CD4-positive, alpha-beta T cell treated with Interleukin-6 at 100 ng/mL for 8 hours (primary cell): ENCODE results near the gene ANGEL1.

Experiments
- DNase-seq: peaks from one replicate; pipeline ENCODE4 v3.0.0-alpha.2; 2020; ENCODE audit warnings: mixed read lengths, low spot score

ANGEL1 gene

GRCh38 chr14:76763096-76764041, 49.3 kb downstream of the ANGEL1 start:
- DNase-seq, result no peak

DNA sequence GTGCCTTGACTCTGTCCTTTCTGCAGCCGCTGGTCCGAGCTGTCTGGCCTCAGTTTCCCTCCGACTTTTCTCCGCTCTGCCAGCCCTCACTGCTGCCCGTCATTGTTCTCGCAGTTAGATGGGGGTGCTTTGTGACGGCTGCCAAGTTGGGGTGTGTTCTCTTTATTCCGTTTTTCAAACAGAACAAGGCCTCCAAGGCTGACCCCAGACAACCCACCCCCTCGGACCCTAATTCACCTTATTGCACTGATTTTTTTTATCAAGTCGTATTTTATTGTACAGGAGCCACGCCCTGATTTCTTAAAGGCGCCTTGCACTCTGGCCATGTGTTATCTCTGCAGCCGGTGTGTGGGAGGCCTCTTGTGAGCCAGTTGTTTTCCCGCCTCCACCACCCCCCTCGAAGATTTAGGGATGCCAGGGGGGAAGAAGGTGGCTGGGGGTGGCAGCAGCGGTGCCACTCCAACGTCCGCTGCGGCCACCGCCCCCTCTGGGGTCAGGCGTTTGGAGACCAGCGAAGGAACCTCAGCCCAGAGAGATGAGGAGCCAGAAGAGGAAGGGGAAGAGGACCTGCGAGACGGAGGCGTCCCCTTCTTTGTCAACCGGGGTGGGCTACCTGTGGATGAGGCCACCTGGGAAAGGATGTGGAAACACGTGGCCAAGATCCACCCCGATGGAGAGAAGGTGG, 50.1 kb downstream of the ANGEL1 start:
- no peak for DNase-seq

GRCh38 chr14:76761960-76762410, 50.7 kb downstream of the ANGEL1 start:
- no peak for DNase-seq

- peak; percentile 35 for DNase-seq
These were observed 51.3 kb downstream of the ANGEL1 start, which contains the start of gene VASH1 for GRCh38 chr14:76761136-76761959. TSS of gene VASH1 (plus strand) at chr14:76761468. CDS start at chr14:76762822, 1,354 bp downstream.

DNA sequence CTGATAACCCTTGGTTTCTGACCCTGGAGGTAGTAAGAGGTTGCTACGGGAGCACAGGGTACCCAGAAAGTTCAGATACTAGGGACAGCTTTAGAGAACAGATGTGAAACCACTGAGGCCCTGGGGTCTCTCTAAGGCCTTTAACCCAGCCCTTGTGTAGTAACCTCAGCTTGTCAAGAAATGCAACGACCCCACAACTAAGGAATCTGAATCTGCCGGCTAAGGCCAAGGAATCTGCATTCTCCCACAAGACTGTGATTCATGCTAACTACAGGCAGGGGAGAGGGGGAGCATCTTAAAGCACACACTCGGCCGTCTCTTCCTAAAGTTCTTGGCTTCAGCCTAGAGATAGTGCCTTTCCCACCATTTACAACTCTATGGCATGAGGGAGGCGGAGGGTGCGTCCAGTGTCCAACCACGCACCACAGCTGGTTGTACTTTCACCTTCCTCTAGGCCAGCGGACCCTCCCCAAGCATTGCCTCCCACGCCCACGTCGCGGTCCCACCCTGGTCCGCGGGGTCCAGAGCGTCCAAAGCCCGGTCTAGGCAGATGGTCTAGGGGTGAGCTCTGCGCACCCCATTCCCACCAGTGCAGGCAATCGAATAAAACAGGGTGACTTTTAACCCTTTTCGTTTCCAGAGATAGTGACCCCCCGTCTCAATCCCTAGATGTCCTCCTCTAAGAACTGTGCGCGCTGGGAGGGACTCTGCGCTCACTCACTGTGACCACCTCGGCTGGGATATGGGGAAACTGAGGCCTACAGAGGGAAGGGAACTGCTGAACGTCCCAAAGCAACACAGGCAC, 52.1 kb downstream of the ANGEL1 start:
- no peak for DNase-seq

GRCh38 chr14:76759589-76759988, 53.1 kb downstream of the ANGEL1 start:
- DNase-seq, result no peak

DNA sequence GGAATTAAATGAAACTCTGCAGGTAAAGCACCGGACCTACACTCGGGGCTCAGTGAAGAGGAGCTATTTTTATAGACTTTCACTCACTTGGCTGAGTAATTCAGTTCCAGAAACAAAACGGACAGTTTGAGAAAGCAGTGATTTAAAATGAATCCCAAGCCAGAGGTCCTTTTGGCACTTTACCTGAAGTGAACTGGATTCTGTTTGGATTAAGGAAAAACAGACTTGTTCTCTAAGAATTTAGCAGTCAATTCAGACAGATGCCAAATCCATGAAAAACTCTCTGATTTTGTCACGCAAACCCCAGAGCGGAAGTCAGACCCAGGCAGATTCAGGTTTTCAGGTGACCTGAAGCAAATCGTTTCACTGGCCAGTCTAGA, 56.3 kb downstream of the ANGEL1 start:
- DNase-seq, result no peak

DNA sequence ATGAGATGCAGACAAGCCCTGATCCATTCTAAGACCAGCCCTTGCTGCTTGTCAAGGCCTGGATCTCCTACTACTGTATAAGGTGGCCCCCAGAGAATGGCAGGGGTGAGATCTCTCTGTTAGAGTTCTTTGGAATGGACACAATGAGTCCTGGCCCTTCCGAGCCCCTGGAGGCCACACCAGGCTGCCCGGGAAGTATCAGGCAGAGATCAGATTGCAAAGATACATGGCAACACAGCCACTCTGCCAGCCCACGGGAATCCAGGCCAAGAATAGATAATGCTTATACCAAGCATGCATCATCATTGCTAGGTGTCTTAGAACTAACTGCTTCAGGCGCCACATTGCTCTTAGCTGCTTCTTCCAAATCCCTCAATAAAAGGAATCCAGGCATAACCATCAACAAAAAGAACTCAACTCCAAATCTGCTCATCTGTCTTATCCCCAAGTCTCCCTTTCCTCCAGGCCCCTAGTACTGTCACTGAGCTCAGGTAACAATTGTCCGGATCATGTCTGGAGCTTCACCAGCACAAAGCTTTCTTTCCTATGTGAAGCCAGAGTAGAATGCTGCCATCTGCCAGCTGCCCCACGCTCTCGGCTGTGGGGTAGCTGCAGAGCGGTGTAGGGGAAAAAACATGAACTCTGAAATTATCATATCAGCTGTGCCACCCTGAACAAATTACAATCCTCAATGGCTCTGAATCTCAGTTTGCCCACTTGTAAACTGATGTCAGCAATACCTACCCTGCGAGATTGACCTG, 56.9 kb downstream of the ANGEL1 start:
- no peak for DNase-seq

- DNase-seq, result no peak
These were observed 58.1 kb downstream of the ANGEL1 start for GRCh38 chr14:76754586-76754985.

- no peak for DNase-seq
These were observed 59.0 kb downstream of the ANGEL1 start for GRCh38 chr14:76753541-76754198.

GRCh38 chr14:76752744-76753143, 59.9 kb downstream of the ANGEL1 start:
- DNase-seq, result no peak

GRCh38 chr14:76742966-76743365, 69.7 kb downstream of the ANGEL1 start:
- DNase-seq, result no peak

DNA sequence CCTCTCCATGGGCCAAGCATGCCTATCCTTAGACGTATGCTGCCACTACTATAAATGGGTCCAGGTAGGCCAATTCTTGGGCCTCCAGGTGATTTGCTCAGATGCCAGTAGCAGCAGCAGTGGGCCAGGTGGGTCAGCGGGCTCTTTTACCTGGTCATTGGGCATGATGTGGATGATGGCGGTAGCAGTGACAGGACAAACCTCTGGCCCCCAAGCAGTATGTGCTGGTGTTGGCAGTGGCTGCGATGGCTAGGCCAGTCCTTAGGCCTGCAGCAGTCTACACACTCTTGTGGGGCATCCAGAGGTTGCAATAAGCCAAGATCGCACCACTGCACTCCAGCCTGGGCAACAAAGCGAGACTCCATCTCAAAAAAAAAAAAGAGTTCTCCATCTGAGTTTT, 70.5 kb downstream of the ANGEL1 start:
- DNase-seq, result no peak

DNA sequence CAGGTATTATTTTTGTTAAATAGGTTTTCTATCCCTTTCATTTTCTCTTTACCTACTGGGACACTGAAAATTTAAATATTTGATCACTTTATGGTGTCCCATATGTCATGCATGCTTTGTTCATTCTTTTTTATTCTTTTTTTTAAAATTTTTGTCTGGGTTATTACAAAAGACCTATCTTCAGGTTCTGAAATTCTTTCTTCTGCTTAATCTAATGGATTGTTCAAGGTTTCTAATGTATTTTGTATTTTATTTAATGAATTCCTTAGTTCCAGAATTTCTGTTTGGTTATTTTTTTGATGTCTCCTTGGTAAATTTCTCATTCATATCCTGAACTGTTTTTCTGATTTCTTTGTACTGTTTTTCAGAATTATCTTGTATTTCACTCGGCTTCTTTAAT, 71.6 kb downstream of the ANGEL1 start:
- DNase-seq, result no peak
